Pancreas (tissue), 10 donors: ENCODE measurements around the gene AKAP6. TPM values are rescaled to one million over a fixed set of nuclear protein-coding genes. Genes with fewer than 3 reads are reported as not detected.

ENCODE experiments used
- ATAC-seq, 4 donors: fragments of 200-7000 bp; cut with Tn5 transposase; one replicate each; pipeline versions ENCODE4 v1.8.0 to v1.9.1; 2020; ENCODE audit warnings: mild to moderate bottlenecking in 4 of 4, moderate library complexity in 4 of 4
- DNase-seq, 6 donors: peaks; one replicate each; pipeline ENCODE4 v3.0.0-alpha.2; 2020
- FAIRE-seq: peaks from 2 replicates; lab custom pipeline; 2012; peaks lifted over from hg19 to GRCh38; lab: Jason Lieb, UNC
- H3K27ac ChIP-seq, 4 donors: fragments of 200-600 bp; sonication (generic); 1 replicate in 3 of 4; 2 replicates in 1 of 4; pipeline versions ENCODE4 v1.5.0 to v1.8.0; 2020
- H3K27me3 ChIP-seq, 4 donors: fragments of 200-600 bp; one replicate each; pipeline ENCODE4 v1.8.0; 2021
- H3K36me3 ChIP-seq, 3 donors: fragments of 200-600 bp; sonication (generic) in 1 of 3; one replicate each; pipeline versions ENCODE4 v1.5.0 to v1.8.0; 2020 to 2021
- H3K4me1 ChIP-seq, 3 donors: fragments of 200-600 bp; one replicate each; pipeline ENCODE4 v1.8.0; 2021
- H3K4me3 ChIP-seq, 4 donors: fragments of 200-600 bp; sonication (generic) in 2 of 4; one replicate each; pipeline versions ENCODE4 v1.5.0 to v1.8.0; 2020 to 2021
- H3K9me3 ChIP-seq, 4 donors: fragments of 200-600 bp; one replicate each; pipeline ENCODE4 v1.8.0; 2021
- CTCF ChIP-seq, 4 donors: fragments of 200-600 bp; sonication (generic) in 3 of 4; IDR thresholded peaks; one replicate each; pipeline versions ENCODE4 v1.5.0 to v1.8.0; 2021; ENCODE audit warnings: antibody characterized with exemption in 4 of 4
- WGBS, 2 donors: extraction: QIAGEN DNeasy Blood & Tissue Kit; methylation state at CpG; one replicate each; pipeline ENCODE4 v1.1.7; 2013; 5-methylcytosine and 5-hydroxymethylcytosine counted together
- intact Hi-C, 3 donors: fragments of 100-400 bp; cut with DNase I; formaldehyde crosslinking; loops; one replicate each; pipeline versions ENCODE4 v1.11.1 to v1.14.2; 2022
- polyA plus RNA-seq, 2 donors: library from polyadenylated mRNA; stranded (reverse); fragments of 200-250 nt; gene quantifications; one replicate each; pipeline ENCODE4 v1.2.3, GENCODE V29; 2013
- total RNA-seq, 6 donors: library from RNA; stranded (reverse); fragmentation: NEBNext Ultra II Directional in 4 of 6; extraction: Animal tissue kit (Norgen Biotek cat#: 25700) in 4 of 6; gene quantifications; one replicate each; pipeline versions ENCODE4 v1.2.1 to v1.2.4, GENCODE V29; 2021 to 2023
- donor health status: healthy with polysubstance abuse.
- donor health status: DM: no; HTN: no; CAD: no; lungs with moderate emphysema.
- donor health status: DM: no; HTN: no; CAD: no.
- donor health status: control.
- donor health status: control.
- donor health status: Bipolar disorder and iron deficiency.
- donor health status: DM: yes; HTN: yes; CAD: no.
- donor health status: DM: no; HTN: no; CAD: no.
- donor health status: DM: no; HTN: no; CAD: no.
- donor health status: DM: yes; HTN: yes; CAD: no.

Gene AKAP6
- total and polyA plus RNA-seq, 8 donors, result 0.34 to 2.2 (median 1.8) TPM

DNA sequence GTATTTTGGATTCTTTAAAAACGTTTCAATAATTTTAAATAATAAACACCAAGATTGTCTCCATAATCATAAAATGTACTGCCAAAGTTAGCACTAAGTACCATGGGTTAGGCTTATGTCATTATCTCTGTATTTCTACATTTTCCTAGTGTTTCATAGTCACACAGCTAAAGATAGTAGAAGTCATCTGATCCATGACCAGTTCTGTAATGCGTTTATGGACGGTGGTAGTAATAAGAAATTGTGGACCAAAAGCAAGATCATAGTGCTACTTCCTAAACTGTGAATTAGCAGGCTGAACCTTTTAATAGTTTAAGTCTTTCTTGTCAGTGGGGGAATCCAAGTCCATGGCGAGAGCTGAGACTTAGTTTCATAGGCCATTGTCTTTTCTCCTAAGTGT is 142.1 kb downstream of the AKAP6 start:
- ATAC-seq, result no peak
- intact Hi-C loops, result no loop called here

DNA sequence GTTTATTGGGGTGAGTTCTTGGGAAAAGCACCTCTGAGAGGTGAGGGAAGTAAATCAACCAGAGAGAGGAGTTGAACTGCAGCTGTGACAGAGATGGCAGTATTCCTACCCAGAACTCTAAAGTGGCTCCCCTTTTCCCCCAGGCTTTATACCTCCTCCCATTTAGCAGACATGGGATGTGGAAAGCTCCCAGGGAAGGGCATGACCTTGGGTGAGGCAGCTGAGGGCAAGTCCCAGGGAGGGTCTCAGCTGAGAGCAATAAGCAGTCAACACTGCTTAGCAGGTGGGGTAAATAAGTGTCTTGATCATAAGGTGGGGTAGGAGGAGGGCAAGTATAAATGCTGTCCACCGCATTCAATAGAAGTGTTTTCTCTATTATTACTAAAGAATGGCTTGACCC is 143.0 kb downstream of the AKAP6 start:
- H3K36me3 ChIP-seq, result no peaks in the 10 kb centered on the region
- no peak overlapping the region for H3K4me3 ChIP-seq
- FAIRE-seq (no peak), ATAC-seq (no peak), DNase-seq (no peak)
- intact Hi-C loops, result no loop called here
- peaks cover 0 to 6% (median 0%) of the 10 kb centered on the region in 3 donors for H3K4me1 ChIP-seq
- H3K27me3 ChIP-seq, result no peaks in the 10 kb centered on the region
- no peak for TF ChIP-seq CTCF (IDR thresholded peaks at IDR 0.05)
- no peaks in the 10 kb centered on the region for H3K9me3 ChIP-seq
- 83 to 87% methylated on average over 1 of the region's 1 CpG for WGBS, 2 donors
- peak overlapping the region in 2 of 4 donors; percentile 53 to 60 for H3K27ac ChIP-seq

More for the DNA sequence above, 142.1 kb downstream of the AKAP6 start:
- FAIRE-seq (no peak), DNase-seq (no peak)
- Histone ChIP-seq H3K9me3 (no peaks in the 10 kb centered on the region), H3K36me3 (no peaks in the 10 kb centered on the region), H3K4me3 (no peak overlapping the region), H3K4me1 (peaks cover 0 to 6% (median 0%) of the 10 kb centered on the region in 3 donors), H3K27ac (no peak overlapping the region), H3K27me3 (no peaks in the 10 kb centered on the region)
- TF ChIP-seq CTCF (IDR thresholded peaks at IDR 0.05), result no peak
- WGBS, 2 donors, result 69 to 81% methylated on average over 4 of the region's 4 CpGs

GRCh38 chr14:32472512-32473463 is 143.7 kb downstream of the AKAP6 start:
- WGBS, 2 donors, result 26 to 30% methylated on average over 4 of the region's 4 CpGs
- Histone ChIP-seq H3K9me3 (no peaks in the 10 kb centered on the region), H3K4me1 (peaks cover 0 to 6% (median 0%) of the 10 kb centered on the region in 3 donors), H3K36me3 (no peaks in the 10 kb centered on the region), H3K27ac (peak overlapping the region in 2 of 4 donors; percentile 53 to 60), H3K4me3 (no peak overlapping the region), H3K27me3 (no peaks in the 10 kb centered on the region)
- TF ChIP-seq CTCF (IDR thresholded peaks at IDR 0.05), result no peak
- FAIRE-seq (no peak), DNase-seq (no peak), ATAC-seq (peak; percentile 34 to 59 (median 52))
- intact Hi-C loops, result no loop called here

GRCh38 chr14:32473464-32473855 is 144.4 kb downstream of the AKAP6 start:
- WGBS, 2 donors, result 30 to 33% methylated on average over 3 of the region's 3 CpGs
- Histone ChIP-seq H3K27ac (peak overlapping the region in 1 of 4 donors; percentile 60), H3K27me3 (no peaks in the 10 kb centered on the region), H3K4me3 (no peak overlapping the region), H3K9me3 (no peaks in the 10 kb centered on the region), H3K36me3 (no peaks in the 10 kb centered on the region), H3K4me1 (peaks cover 0 to 6% (median 0%) of the 10 kb centered on the region in 3 donors)
- intact Hi-C loops, result no loop called here
- TF ChIP-seq CTCF (IDR thresholded peaks at IDR 0.05), result no peak
- DNase-seq (peak in 4 of 6 donors; percentile 22 to 55 (median 34)), ATAC-seq (peak; percentile 66 to 85 (median 80)), FAIRE-seq (no peak)
